SK-N-MC (cell line): ENCODE measurements around the gene SMAD3.
A peak's percentile ranks its signal among the peaks of the same experiment; 100 is the strongest.

Source experiments
- DNase-seq: peaks from one replicate; pipeline ENCODE4 v3.0.0-alpha.2; 2011; ENCODE audit warnings: low read depth, low spot score
- H3K27ac ChIP-seq: fragments of 200-600 bp; sonication (generic); 2 replicates; pipeline ENCODE4 v1.5.1; 2016; ENCODE audit warnings: mixed run types
- H3K36me3 ChIP-seq: fragments of 200-600 bp; sonication (generic); 2 replicates; pipeline ENCODE4 v1.6.1; 2017; ENCODE audit warnings: antibody characterized with exemption, low read length, mixed read lengths; ENCODE audit not compliant: insufficient read depth
- H3K4me3 ChIP-seq: fragments of 200-600 bp; sonication (generic); 2 replicates; pipeline ENCODE4 v1.5.1; 2016
- H3K9ac ChIP-seq: fragments of 200-600 bp; sonication (generic); 2 replicates; pipeline ENCODE4 v1.8.0; 2017; ENCODE audit warnings: mixed run types, mixed read lengths; ENCODE audit not compliant: insufficient read length
- H3K9me3 ChIP-seq: fragments of 200-600 bp; sonication (generic); 2 replicates; pipeline ENCODE4 v1.6.1; 2017; ENCODE audit warnings: low read depth, mild to moderate bottlenecking, antibody characterized with exemption, low read length, moderate library complexity, mixed read lengths
- EZH2 ChIP-seq: fragments of 200-600 bp; sonication (generic); IDR thresholded peaks from one replicate; pipeline ENCODE4 v1.6.1; 2017; ENCODE audit warnings: antibody characterized with exemption
- FOXP2 ChIP-seq: optimal IDR thresholded peaks from 2 replicates; pipeline ENCODE3; 2011; ENCODE audit warnings: mild to moderate bottlenecking, moderate library complexity; ENCODE audit not compliant: insufficient read depth; ENCODE audit errors: extremely low read length, control extremely low read depth
- POLR2AphosphoS5 ChIP-seq: IDR thresholded peaks from 2 replicates; pipeline ENCODE4 v1.6.1; 2012; ENCODE audit warnings: mild to moderate bottlenecking, low read depth, low read length, borderline replicate concordance

The SMAD3 gene

DNA sequence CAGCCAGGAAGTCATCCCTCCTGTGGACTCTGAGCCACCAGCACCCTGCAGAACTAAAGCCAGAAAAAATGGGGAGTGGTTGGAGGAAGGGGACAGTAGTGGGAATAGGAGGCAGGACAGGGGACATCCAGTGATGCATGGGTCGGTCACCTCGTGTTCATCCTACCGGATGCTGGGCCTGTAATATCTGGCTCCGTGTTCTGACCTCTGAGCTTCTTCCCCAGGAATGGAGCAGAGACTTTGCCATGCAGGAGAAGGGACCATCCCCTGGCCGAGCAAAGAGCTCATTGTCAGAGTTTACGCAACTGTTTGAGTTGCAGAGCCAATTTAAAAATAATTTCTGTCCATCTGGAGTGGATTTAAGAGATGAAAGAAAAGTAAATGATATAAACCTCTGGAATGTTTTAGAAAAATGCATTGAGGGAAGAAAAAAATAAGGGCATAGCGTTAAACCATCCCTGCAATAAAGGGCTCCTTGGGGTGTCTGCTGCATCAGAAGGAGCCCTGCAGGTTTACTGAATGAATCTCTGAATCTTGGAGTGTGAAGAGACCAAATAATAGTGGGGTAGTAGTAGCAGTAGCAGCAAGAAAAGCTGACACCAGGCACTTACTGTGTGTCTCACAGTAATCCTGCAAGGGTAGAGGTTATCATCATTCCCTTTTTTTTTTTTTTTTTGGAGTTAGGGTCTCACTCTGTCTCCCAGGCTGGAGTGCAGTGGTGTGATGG, 118.2 kb downstream of the SMAD3 start:
- no peak for TF ChIP-seq EZH2
- no peak for TF ChIP-seq POLR2AphosphoS5
- no peak for TF ChIP-seq FOXP2
- DNase-seq, result no peak
- H3K36me3 ChIP-seq, result peaks cover 13% of the 10 kb centered on the region; the same call in 1 of the 2 replicates
- peak overlapping the region; percentile 46; the same call in 1 of the 2 replicates for H3K27ac ChIP-seq
- H3K9ac ChIP-seq, result no peak overlapping the region
- no peak overlapping the region for H3K4me3 ChIP-seq
- no peaks in the 10 kb centered on the region for H3K9me3 ChIP-seq

DNA sequence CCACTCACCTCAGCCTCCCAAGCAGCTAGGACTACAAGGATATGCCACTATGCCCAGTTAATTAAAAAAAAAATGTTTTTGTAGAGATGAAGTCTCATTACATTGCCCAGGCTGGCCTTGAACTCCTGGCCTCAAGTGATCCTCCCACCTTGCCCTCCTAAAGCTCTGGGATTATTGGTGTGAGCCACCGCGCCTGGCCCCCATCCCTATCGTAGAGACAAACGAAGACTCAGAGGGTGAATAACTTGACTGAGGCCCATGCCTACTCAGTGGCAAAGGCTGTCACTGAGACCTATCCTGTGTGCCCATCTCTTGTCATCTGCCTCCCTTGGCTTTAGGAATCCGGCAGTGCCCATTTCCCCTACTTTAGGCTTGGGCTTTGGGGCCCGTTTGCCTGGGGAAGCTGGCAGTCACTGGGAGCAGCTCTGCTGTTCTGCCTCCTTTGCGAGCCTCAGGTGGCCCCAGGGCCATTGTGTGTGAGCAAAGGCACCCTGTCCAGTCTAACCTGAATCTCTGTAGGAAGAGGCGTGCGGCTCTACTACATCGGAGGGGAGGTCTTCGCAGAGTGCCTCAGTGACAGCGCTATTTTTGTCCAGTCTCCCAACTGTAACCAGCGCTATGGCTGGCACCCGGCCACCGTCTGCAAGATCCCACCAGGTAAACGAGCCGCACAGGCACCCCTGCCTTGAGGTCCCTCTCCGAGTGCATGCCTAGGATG, 119.0 kb downstream of the SMAD3 start:
- DNase-seq, result no peak
- Histone ChIP-seq H3K4me3 (no peak overlapping the region), H3K9ac (no peak overlapping the region), H3K9me3 (no peaks in the 10 kb centered on the region), H3K36me3 (peaks cover 12% of the 10 kb centered on the region; the same call in 1 of the 2 replicates), H3K27ac (no peak overlapping the region)
- TF ChIP-seq EZH2 (no peak), POLR2AphosphoS5 (no peak), FOXP2 (no peak)

DNA sequence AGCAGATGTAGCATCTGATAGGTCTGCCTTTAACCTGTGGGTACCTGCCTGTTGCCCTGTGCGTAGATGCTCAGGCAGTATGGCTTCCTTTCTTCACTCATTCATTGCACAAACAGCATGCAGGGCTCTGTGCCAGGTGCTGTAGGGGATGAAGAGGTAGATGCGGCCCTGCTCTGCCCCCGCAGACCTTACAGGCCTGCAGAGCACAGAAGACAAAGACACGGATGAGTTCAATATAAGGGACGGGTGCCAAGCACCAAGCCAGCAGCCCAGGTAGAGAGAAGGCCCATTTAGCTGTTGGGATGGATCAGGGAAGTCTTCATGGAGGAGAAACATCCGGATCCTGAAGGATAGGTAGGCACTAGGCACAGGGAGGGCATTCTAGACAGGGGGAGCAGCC, 119.6 kb downstream of the SMAD3 start:
- TF ChIP-seq POLR2AphosphoS5 (no peak), EZH2 (no peak), FOXP2 (no peak)
- peaks cover 19% of the 10 kb centered on the region for H3K36me3 ChIP-seq
- H3K4me3 ChIP-seq, result no peak overlapping the region
- no peak overlapping the region for H3K27ac ChIP-seq
- H3K9ac ChIP-seq, result no peak overlapping the region
- no peak for DNase-seq
- H3K9me3 ChIP-seq, result no peaks in the 10 kb centered on the region

DNA sequence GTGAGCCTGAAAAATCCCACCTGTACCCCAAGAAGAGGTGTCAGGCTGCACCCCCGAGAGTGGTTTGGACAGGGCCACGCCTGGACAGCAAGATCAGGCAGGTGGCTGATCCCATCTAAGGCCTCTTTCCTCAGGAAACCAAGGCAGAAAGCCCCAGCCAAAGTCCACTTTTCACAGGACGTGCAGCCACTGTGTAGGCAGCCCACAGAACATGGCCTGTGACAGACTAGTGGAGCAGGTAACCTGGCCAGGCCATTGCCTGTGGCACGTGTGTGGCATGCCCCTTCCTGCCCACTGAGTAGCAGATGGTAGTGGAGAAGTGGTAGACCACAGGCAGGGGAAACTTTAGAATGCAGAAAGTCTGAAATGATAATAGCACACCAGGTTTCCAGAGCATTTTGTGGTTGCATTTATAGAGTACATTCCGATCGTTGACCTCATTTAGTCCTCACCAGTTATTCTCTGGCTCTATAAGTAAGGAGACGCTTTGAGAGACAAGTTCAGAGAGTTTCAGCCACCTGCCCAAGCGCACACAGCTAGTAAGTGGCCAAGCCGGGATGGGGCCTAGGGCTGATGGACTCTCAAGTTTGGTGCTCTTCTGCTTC, 120.3 kb downstream of the SMAD3 start:
- H3K4me3 ChIP-seq, result no peak overlapping the region
- no peak for DNase-seq
- no peak overlapping the region for H3K27ac ChIP-seq
- no peak overlapping the region for H3K9ac ChIP-seq
- H3K36me3 ChIP-seq, result peaks cover 26% of the 10 kb centered on the region
- TF ChIP-seq POLR2AphosphoS5, result no peak
- no peak for TF ChIP-seq FOXP2
- TF ChIP-seq EZH2, result no peak
- H3K9me3 ChIP-seq, result no peaks in the 10 kb centered on the region

DNA sequence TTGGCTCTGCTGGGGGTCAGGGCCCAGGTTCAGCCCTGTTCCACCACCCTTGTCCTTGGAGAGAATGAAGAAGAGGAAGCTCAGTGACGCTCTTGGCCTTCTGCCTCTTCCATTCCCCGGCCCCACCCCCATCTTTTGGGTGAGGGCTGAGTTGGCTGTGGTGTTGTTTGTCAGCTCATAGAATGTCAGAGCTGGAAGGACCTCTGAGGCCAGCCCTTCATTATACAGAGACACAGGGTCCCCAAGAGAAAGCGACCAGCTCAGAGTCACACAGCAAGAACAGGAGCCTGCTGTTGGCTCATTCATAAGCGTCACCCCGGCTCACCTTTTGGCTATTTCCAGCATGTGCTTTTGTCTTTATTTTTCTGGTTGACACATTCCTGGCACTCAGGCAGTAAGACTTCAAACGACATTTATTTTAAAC, 120.8 kb downstream of the SMAD3 start:
- TF ChIP-seq POLR2AphosphoS5, result no peak
- no peak for TF ChIP-seq EZH2
- no peaks in the 10 kb centered on the region for H3K9me3 ChIP-seq
- H3K36me3 ChIP-seq, result peaks cover 29% of the 10 kb centered on the region
- H3K4me3 ChIP-seq, result no peak overlapping the region
- no peak overlapping the region for H3K27ac ChIP-seq
- H3K9ac ChIP-seq, result no peak overlapping the region
- no peak for DNase-seq

DNA sequence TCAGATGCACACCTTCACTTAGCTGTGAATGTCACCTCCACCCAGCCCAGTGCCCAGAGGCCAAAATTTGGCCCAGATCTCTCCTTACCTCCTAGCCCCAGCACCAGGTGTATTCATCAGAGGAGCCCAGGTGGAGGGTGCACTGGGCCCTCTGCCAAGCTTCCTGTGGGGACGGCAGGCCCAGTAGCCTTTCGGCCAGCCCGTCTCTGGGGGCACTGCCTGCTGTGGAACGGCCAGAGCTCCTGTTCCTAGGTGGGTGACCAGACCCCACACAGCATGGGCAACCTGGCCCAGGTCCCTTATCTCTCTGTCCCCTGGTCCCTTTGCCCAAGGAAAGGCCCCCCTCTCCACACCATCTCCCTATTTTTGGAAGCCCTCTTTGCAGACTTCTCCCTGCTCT, 121.3 kb downstream of the SMAD3 start:
- no peak for DNase-seq
- Histone ChIP-seq H3K9ac (no peak overlapping the region), H3K27ac (no peak overlapping the region), H3K36me3 (peaks cover 30% of the 10 kb centered on the region), H3K9me3 (no peaks in the 10 kb centered on the region), H3K4me3 (no peak overlapping the region)
- TF ChIP-seq FOXP2, result no peak
- no peak for TF ChIP-seq EZH2
- no peak for TF ChIP-seq POLR2AphosphoS5

DNA sequence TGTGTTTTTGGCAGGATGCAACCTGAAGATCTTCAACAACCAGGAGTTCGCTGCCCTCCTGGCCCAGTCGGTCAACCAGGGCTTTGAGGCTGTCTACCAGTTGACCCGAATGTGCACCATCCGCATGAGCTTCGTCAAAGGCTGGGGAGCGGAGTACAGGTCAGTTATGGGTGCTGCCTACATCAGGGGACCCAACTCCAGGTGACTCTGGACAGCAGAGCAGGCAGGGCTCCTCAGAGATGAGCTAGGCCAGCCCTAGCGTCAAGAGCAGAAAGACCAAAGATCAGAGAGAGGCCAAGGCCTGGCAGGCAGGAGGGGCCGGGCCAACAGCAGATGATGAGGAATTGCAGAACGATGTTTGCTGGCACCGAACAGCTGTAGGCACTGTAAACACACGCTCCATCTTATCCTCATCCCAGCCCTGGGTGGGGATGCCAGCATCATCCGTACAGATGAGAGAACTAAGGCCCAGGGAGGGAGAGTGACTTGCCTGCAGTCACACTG, 122.0 kb downstream of the SMAD3 start:
- no peak for DNase-seq
- no peak overlapping the region for H3K9ac ChIP-seq
- H3K27ac ChIP-seq, result peak overlapping the region; percentile 94
- peaks cover 30% of the 10 kb centered on the region for H3K36me3 ChIP-seq
- H3K4me3 ChIP-seq, result no peak overlapping the region
- no peaks in the 10 kb centered on the region for H3K9me3 ChIP-seq
- TF ChIP-seq POLR2AphosphoS5 (no peak), EZH2 (no peak), FOXP2 (no peak)

DNA sequence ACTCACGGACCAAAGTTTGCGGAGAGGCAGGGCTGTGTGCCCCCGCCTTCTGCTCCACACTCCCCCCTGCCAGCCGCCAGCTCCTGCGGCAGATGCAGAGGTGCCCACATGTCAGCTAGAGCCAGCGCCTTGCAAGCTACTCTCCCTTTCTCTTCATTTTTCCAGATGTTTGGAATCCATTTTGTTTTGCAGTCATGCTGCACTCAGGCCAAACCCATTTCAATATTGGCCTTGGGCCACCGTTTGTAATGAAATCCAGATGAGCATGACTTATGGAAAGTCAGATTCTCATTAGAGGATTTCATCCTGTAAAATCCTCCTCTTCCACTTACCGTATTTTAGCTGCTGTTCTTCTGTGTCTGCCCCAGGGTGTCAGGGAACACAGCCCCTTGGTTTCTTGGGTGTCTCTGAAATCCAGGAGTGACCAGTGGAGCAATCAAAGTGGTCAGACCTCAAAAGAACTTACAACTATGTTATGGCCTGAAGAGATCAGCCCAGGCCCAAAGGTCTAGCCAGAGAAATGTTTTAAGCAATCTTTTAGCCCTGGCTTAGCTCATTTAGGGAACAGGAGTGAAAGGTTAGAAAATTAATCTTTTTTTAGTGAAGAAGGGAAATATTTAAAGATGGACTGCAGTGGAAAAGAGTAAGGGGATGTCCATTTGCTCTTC, 123.3 kb downstream of the SMAD3 start:
- H3K36me3 ChIP-seq, result peaks cover 30% of the 10 kb centered on the region
- DNase-seq, result peak; percentile 88
- H3K9me3 ChIP-seq, result no peaks in the 10 kb centered on the region
- peak overlapping the region; percentile 44 for H3K4me3 ChIP-seq
- peak overlapping the region; percentile 94 for H3K27ac ChIP-seq
- TF ChIP-seq POLR2AphosphoS5 (peak; percentile 38; the same call in 1 of the 2 replicates), FOXP2 (no peak)
- H3K9ac ChIP-seq, result peak overlapping the region; percentile 21
